Peyer's patch (tissue), 4 donors: Measurements from ENCODE around the gene SLC14A1. TPM values are rescaled to one million over a fixed set of nuclear protein-coding genes. Genes with fewer than 3 reads are reported as not detected.

Source experiments
- DNase-seq, 3 donors: peaks; one replicate each; pipeline ENCODE4 v3.0.0-alpha.2; 2017 to 2019
- H3K27ac ChIP-seq, 4 donors: fragments of 200-600 bp; sonication (generic); one replicate each; pipeline ENCODE4 v1.5.1; 2016 to 2019
- H3K27me3 ChIP-seq, 2 donors: fragments of 200-600 bp; sonication (generic); one replicate each; pipeline ENCODE4 v1.5.1; 2019
- H3K36me3 ChIP-seq, 3 donors: fragments of 200-600 bp; sonication (generic); one replicate each; pipeline ENCODE4 v1.5.1; 2016 to 2019
- H3K4me1 ChIP-seq, 4 donors: fragments of 200-600 bp; sonication (generic); one replicate each; pipeline ENCODE4 v1.5.1; 2016 to 2019
- H3K4me3 ChIP-seq, 4 donors: fragments of 200-600 bp; sonication (generic); 1 replicate in 3 of 4; 2 replicates in 1 of 4; pipeline ENCODE4 v1.5.1; 2016 to 2019; ENCODE audit warnings: mild to moderate bottlenecking in 1 of 4
- H3K9me3 ChIP-seq, 4 donors: fragments of 200-600 bp; sonication (generic); one replicate each; pipeline ENCODE4 v1.5.1; 2016 to 2019; ENCODE audit warnings: mild to moderate bottlenecking in 1 of 4
- CTCF ChIP-seq, 6 experiments: fragments of 450-650 bp in 4 of 6; fragments of 200-600 bp in 2 of 6; sonication (generic) in 1 of 6; IDR thresholded peaks; one replicate each; pipeline ENCODE4 v1.5.1; 2017 to 2019; ENCODE audit warnings: antibody characterized with exemption in 6 of 6, mild to moderate bottlenecking in 3 of 6, moderate library complexity in 1 of 6
- POLR2A ChIP-seq, 2 donors: fragments of 450-650 bp; IDR thresholded peaks; one replicate each; pipeline ENCODE4 v1.5.1; 2017; ENCODE audit warnings: antibody characterized with exemption in 2 of 2, mild to moderate bottlenecking in 2 of 2, moderate library complexity in 2 of 2
- total RNA-seq, 4 donors: library from RNA; depleted of rRNA; stranded (reverse); fragments of >200 nt; gene quantifications; one replicate each; pipeline ENCODE4 v1.1.0, GENCODE V29; 2016

Gene SLC14A1
- total RNA-seq, 4 donors from 2014 or later, result 0.35 to 9.7 (median 1.6) TPM

DNA sequence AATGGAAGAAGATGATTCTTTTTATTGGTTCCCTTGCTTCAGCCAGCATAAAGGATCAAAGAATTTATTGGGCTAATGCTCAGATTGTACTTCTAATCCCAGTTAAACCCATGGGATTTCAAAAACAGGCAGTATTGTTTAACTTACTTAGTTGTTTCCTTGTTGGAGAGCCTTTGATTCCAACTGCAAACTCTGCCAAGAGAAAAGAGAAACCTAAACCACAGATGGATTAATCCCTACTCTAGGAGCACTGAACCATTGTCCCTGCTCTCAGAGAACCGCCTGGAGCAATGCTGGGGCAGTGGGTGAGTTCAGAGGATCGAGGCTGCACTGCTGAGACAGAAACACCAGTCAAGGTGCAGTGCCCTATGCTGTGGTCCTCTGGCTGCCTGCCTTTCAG, 56.6 kb downstream of the SLC14A1 start:
- Histone ChIP-seq H3K36me3 (no peaks in the 10 kb centered on the region), H3K27ac (no peak overlapping the region), H3K4me1 (peaks cover 0 to 4% (median 1%) of the 10 kb centered on the region in 4 donors), H3K27me3 (no peaks in the 10 kb centered on the region), H3K4me3 (no peak overlapping the region), H3K9me3 (no peaks in the 10 kb centered on the region)
- TF ChIP-seq POLR2A (IDR thresholded peaks at IDR 0.05) (no peak), CTCF (IDR thresholded peaks at IDR 0.05) (no peak)
- no peak for DNase-seq

- TF ChIP-seq POLR2A (IDR thresholded peaks at IDR 0.05) (no peak), CTCF (IDR thresholded peaks at IDR 0.05) (no peak)
- Histone ChIP-seq H3K4me3 (no peak overlapping the region), H3K27ac (no peak overlapping the region), H3K9me3 (no peaks in the 10 kb centered on the region), H3K27me3 (no peaks in the 10 kb centered on the region), H3K36me3 (no peaks in the 10 kb centered on the region), H3K4me1 (no peaks in the 10 kb centered on the region)
- no peak for DNase-seq
Measured at GRCh38 chr18:45782662-45783061, 58.7 kb downstream of the SLC14A1 start.

GRCh38 chr18:45783097-45784075, 59.4 kb downstream of the SLC14A1 start:
- no peaks in the 10 kb centered on the region for H3K9me3 ChIP-seq
- H3K27me3 ChIP-seq, result no peaks in the 10 kb centered on the region
- no peak overlapping the region for H3K27ac ChIP-seq
- TF ChIP-seq POLR2A (IDR thresholded peaks at IDR 0.05), result no peak
- TF ChIP-seq CTCF (IDR thresholded peaks at IDR 0.05), result no peak
- H3K4me3 ChIP-seq, result no peak overlapping the region
- no peaks in the 10 kb centered on the region for H3K4me1 ChIP-seq
- H3K36me3 ChIP-seq, result no peaks in the 10 kb centered on the region
- no peak for DNase-seq

DNA sequence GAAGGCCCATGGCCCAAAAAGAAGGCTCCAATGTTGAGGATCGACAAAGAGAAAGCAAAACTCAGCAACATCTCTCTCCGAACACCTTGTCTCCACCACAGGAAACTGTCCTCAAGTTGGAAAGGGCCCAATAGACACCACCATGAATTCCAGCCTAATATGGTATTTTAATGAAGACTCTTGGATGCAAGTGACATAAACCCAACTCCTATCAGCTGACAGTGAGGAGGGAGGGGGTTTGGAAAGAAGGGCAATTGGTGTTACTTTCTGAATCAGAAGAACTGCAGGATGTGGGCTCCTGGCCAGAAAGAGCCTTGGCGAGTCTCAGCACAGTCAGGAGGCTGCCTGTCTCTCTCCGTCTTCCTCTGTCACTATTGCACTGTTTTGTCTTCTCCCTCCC, 61.2 kb downstream of the SLC14A1 start:
- Histone ChIP-seq H3K27ac (no peak overlapping the region), H3K36me3 (no peaks in the 10 kb centered on the region), H3K4me3 (no peak overlapping the region), H3K4me1 (no peaks in the 10 kb centered on the region), H3K27me3 (no peaks in the 10 kb centered on the region), H3K9me3 (no peaks in the 10 kb centered on the region)
- TF ChIP-seq POLR2A (IDR thresholded peaks at IDR 0.05) (no peak), CTCF (IDR thresholded peaks at IDR 0.05) (no peak)
- DNase-seq, result peak in 1 of 3 donors; percentile 63

- Histone ChIP-seq H3K27ac (no peak overlapping the region), H3K36me3 (no peaks in the 10 kb centered on the region), H3K9me3 (no peaks in the 10 kb centered on the region), H3K4me1 (no peaks in the 10 kb centered on the region), H3K4me3 (no peak overlapping the region), H3K27me3 (no peaks in the 10 kb centered on the region)
- DNase-seq, result no peak
- no peak for TF ChIP-seq POLR2A (IDR thresholded peaks at IDR 0.05)
- TF ChIP-seq CTCF (IDR thresholded peaks at IDR 0.05), result no peak
Measured at GRCh38 chr18:45786941-45787340, 63.0 kb downstream of the SLC14A1 start.
